Uterus (tissue), 4 donors: ENCODE results near the gene TRNT1. TPM values are rescaled to one million over a fixed set of nuclear protein-coding genes. Genes with fewer than 3 reads are reported as not detected.

Source experiments
- DNase-seq, 2 donors: peaks; one replicate each; pipeline ENCODE4 v3.0.0-alpha.2; 2019 to 2020
- H3K27ac ChIP-seq, 2 donors: fragments of 200-600 bp; sonication (generic); 1 replicate in 1 of 2; 2 replicates in 1 of 2; pipeline ENCODE4 v1.5.1; 2016 to 2018
- H3K27me3 ChIP-seq, 2 donors: fragments of 200-600 bp; sonication (generic); one replicate each; pipeline ENCODE4 v1.5.1; 2018 to 2019; ENCODE audit warnings: control low read depth in 1 of 2
- H3K36me3 ChIP-seq, 2 donors: fragments of 200-600 bp; sonication (generic); one replicate each; pipeline ENCODE4 v1.5.1; 2019; ENCODE audit warnings: control low read depth in 1 of 2
- H3K4me1 ChIP-seq, 2 donors: fragments of 200-600 bp; sonication (generic); one replicate each; pipeline ENCODE4 v1.5.1; 2018 to 2019; ENCODE audit warnings: control low read depth in 1 of 2
- H3K4me3 ChIP-seq, 2 donors: fragments of 200-600 bp; sonication (generic); 1 replicate in 1 of 2; 2 replicates in 1 of 2; pipeline ENCODE4 v1.5.1; 2018 to 2019; ENCODE audit warnings: mild to moderate bottlenecking in 1 of 2
- H3K9me3 ChIP-seq, 2 donors: fragments of 200-600 bp; sonication (generic); one replicate each; pipeline ENCODE4 v1.5.1; 2019; ENCODE audit warnings: control low read depth in 1 of 2
- CTCF ChIP-seq, 4 experiments: fragments of 200-600 bp in 2 of 4; fragments of 450-650 bp in 2 of 4; sonication (generic) in 2 of 4; IDR thresholded peaks; one replicate each; pipeline ENCODE4 v1.5.1; 2016 to 2019; ENCODE audit warnings: antibody characterized with exemption in 4 of 4, mild to moderate bottlenecking in 2 of 4, moderate library complexity in 1 of 4
- POLR2A ChIP-seq, 2 donors: fragments of 450-650 bp; IDR thresholded peaks; one replicate each; pipeline ENCODE4 v1.6.1; 2016; ENCODE audit warnings: antibody characterized with exemption in 2 of 2, mild to moderate bottlenecking in 1 of 2, moderate library complexity in 1 of 2
- intact Hi-C: fragments of 100-400 bp; cut with DNase I; formaldehyde crosslinking; loops from one replicate; pipeline ENCODE4 v1.15.1; 2023; ENCODE audit warnings: low total_unique reads
- total RNA-seq, 4 donors: library from RNA; depleted of rRNA in 3 of 4; stranded (reverse); fragments of >200 nt in 3 of 4; gene quantifications; one replicate each; pipeline versions ENCODE4 v1.1.0 to v1.2.4, GENCODE V29; 2014 to 2023
- donor health status: DM: yes; HTN: yes; CAD: no.

Gene TRNT1
- total RNA-seq, 4 donors from 2014 or later = 12.9 to 38.5 (median 22.8) TPM

- Histone ChIP-seq H3K4me3 (no peak overlapping the region), H3K36me3 (no peaks in the 10 kb centered on the region), H3K27ac (peak overlapping the region in 1 of 2 donors; percentile 20), H3K9me3 (no peaks in the 10 kb centered on the region), H3K27me3 (no peaks in the 10 kb centered on the region), H3K4me1 (no peaks in the 10 kb centered on the region)
- intact Hi-C loops = no loop called here
- no peak for DNase-seq
- no peak for TF ChIP-seq POLR2A (IDR thresholded peaks at IDR 0.05)
- TF ChIP-seq CTCF (IDR thresholded peaks at IDR 0.05) = no peak
Measured at GRCh38 chr3:3172627-3173026, 45.9 kb downstream of the TRNT1 start.

GRCh38 chr3:3177861-3178497 lies 51.2 kb downstream of the TRNT1 start:
- Histone ChIP-seq H3K27me3 (no peaks in the 10 kb centered on the region), H3K4me1 (peaks cover 5 to 7% of the 10 kb centered on the region in 2 donors), H3K27ac (no peak overlapping the region), H3K9me3 (no peaks in the 10 kb centered on the region), H3K4me3 (peak overlapping the region; percentile 55 to 92), H3K36me3 (no peaks in the 10 kb centered on the region)
- TF ChIP-seq POLR2A (IDR thresholded peaks at IDR 0.05) (no peak), CTCF (IDR thresholded peaks at IDR 0.05) (no peak)
- no peak for DNase-seq
- intact Hi-C loops = no loop called here

GRCh38 chr3:3178498-3179328 lies 52.0 kb downstream of the TRNT1 start:
- no peaks in the 10 kb centered on the region for H3K36me3 ChIP-seq
- no peaks in the 10 kb centered on the region for H3K27me3 ChIP-seq
- peaks cover 5 to 7% of the 10 kb centered on the region in 2 donors for H3K4me1 ChIP-seq
- H3K27ac ChIP-seq = peak overlapping the region; percentile 57 to 79
- peak overlapping the region; percentile 55 to 92 for H3K4me3 ChIP-seq
- intact Hi-C loops = no loop called here
- H3K9me3 ChIP-seq = no peaks in the 10 kb centered on the region
- DNase-seq = no peak
- no peak for TF ChIP-seq CTCF (IDR thresholded peaks at IDR 0.05)
- TF ChIP-seq POLR2A (IDR thresholded peaks at IDR 0.05) = no peak

GRCh38 chr3:3179407-3180094 lies 52.8 kb downstream of the TRNT1 start, which contains the start of gene CRBN:
Gene CRBN (minus strand): TSS chr3:3179691. CDS start chr3:3179687, 4 bp downstream.
- Histone ChIP-seq H3K36me3 (no peaks in the 10 kb centered on the region), H3K27ac (peak within 1 kb of the TSS; percentile 57 to 79), H3K9me3 (no peaks in the 10 kb centered on the region), H3K27me3 (no peaks in the 10 kb centered on the region), H3K4me1 (peaks cover 5 to 7% of the 10 kb centered on the region in 2 donors), H3K4me3 (peak within 1 kb of the TSS; percentile 55 to 92)
- intact Hi-C loops = no loop called here
- peak; percentile 78 to 85 for DNase-seq
- TF ChIP-seq POLR2A (IDR thresholded peaks at IDR 0.05) = peak; percentile 40 to 59
- peak; percentile 95 to 99 (median 98) for TF ChIP-seq CTCF (IDR thresholded peaks at IDR 0.05)
